ENCODE measurements around the gene PGF.
"Not testable (repeated sequence)": the region's sequence is repeated elsewhere in the genome, so short reads cannot be mapped to it uniquely, and the experiment has no call there.

DNA sequence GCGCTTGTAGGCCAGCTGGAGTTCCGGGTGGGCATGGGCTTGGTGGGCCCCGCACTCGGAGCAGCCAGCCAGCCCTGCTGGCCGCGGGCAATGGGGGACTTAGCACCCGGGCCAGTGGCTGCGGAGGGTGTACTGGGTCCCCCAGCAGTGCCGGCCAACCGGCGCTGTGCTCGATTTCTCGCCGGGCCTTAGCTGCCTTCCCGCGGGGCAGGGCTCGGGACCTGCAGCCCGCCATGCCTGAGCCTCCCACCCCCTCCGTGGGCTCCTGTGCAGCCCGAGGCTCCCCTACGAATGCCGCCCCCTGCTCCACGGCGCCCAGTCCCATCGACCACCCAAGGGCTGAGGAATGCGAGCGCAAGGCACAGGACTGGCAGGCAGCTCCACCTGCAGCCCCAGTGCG lies 38.8 kb upstream of the PGF start:
- TF ChIP-seq, protein P1, sequence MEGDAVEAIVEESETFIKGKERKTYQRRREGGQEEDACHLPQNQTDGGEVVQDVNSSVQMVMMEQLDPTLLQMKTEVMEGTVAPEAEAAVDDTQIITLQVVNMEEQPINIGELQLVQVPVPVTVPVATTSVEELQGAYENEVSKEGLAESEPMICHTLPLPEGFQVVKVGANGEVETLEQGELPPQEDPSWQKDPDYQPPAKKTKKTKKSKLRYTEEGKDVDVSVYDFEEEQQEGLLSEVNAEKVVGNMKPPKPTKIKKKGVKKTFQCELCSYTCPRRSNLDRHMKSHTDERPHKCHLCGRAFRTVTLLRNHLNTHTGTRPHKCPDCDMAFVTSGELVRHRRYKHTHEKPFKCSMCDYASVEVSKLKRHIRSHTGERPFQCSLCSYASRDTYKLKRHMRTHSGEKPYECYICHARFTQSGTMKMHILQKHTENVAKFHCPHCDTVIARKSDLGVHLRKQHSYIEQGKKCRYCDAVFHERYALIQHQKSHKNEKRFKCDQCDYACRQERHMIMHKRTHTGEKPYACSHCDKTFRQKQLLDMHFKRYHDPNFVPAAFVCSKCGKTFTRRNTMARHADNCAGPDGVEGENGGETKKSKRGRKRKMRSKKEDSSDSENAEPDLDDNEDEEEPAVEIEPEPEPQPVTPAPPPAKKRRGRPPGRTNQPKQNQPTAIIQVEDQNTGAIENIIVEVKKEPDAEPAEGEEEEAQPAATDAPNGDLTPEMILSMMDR (IDR thresholded peaks at IDR 0.05) = not testable (repeated sequence)
- not testable (repeated sequence) for TF ChIP-seq POLR2AphosphoS5, POLR2A (IDR thresholded peaks at IDR 0.05)
